Activated CD8-positive, alpha-beta T cell treated with anti-CD3 and anti-CD28 coated beads for 36 hours (primary cell): ENCODE results near the gene CDKAL1. TPM values are rescaled to one million over a fixed set of nuclear protein-coding genes. Genes with fewer than 3 reads are reported as not detected.

ENCODE experiments used
- ATAC-seq: fragments of 200-7000 bp; cut with Tn5 transposase; one replicate; pipeline ENCODE4 v1.10.0; 2021; ENCODE audit warnings: mild to moderate bottlenecking, moderate library complexity
- CTCF ChIA-PET: fragments of 350-600 bp; sonication (Branson Sonifier 250); formaldehyde crosslinking; loops from one replicate; lab custom pipeline; 2021; ENCODE audit warnings: antibody characterized with exemption; lab: Charles Lee
- POLR2A ChIA-PET: fragments of 350-600 bp; sonication (Branson Sonifier 250); formaldehyde crosslinking; loops from one replicate; lab custom pipeline; 2021; ENCODE audit warnings: antibody characterized with exemption; lab: Charles Lee
- DNase-seq: peaks from one replicate; pipeline ENCODE4 v3.0.0-alpha.2; 2020
- H3K27ac Mint-ChIP-seq: one replicate; pipeline ENCODE4 v1.8.0; 2021; ENCODE audit warnings: mild to moderate bottlenecking, mixed read lengths
- H3K27me3 Mint-ChIP-seq: one replicate; pipeline ENCODE4 v1.8.0; 2021; ENCODE audit warnings: mixed read lengths
- H3K36me3 Mint-ChIP-seq: one replicate; pipeline ENCODE4 v1.8.0; 2021; ENCODE audit warnings: low read depth, mixed read lengths
- H3K4me1 Mint-ChIP-seq: one replicate; pipeline ENCODE4 v1.8.0; 2021; ENCODE audit warnings: low read depth, mixed read lengths
- H3K4me3 Mint-ChIP-seq: one replicate; pipeline ENCODE4 v1.8.0; 2021; ENCODE audit warnings: mild to moderate bottlenecking, moderate library complexity, mixed read lengths
- H3K9me3 Mint-ChIP-seq: one replicate; pipeline ENCODE4 v1.8.0; 2021; ENCODE audit warnings: mixed read lengths
- intact Hi-C: fragments of 100-400 bp; cut with micrococcal nuclease; formaldehyde crosslinking; loops from one replicate; pipeline ENCODE4 v1.10.0; 2022
- total RNA-seq, 2 experiments: library from RNA; stranded (reverse); gene quantifications; one replicate each; pipeline ENCODE4 v1.2.3, GENCODE V29; 2021
- TF ChIP-seq, protein P1 (sequence below): fragments of 200-600 bp; IDR thresholded peaks from one replicate; pipeline ENCODE4 v1.8.0; 2022; ENCODE audit warnings: antibody characterized with exemption, mild to moderate bottlenecking

Gene CDKAL1
- total RNA-seq, 2 experiments from 2014 or later, result 21.6 to 23.6 TPM

DNA sequence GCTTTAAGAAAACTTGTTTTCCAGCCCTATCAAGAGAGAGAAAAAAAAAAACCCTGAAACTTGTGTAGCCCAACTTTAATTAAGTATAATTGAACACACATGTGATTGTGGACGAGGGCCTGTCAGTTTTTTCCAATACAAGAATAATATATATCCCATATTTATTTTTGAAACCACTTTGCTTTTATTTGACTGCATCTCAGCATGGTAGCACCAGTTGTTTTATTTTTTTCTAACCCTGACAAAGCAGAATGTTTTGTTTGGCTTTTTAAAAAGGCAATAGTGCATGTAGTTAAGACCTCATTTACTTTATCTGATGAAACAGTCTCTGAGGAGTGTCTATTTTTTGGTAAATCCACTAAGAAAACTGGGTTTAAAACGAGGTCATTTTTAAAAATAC, 257.7 kb downstream of the CDKAL1 start:
- H3K4me3 Mint-ChIP-seq, result no peak overlapping the region
- CTCF ChIA-PET, result no interaction called here
- no peak for ATAC-seq
- DNase-seq, result no peak
- intact Hi-C loops, result no loop called here
- H3K27ac Mint-ChIP-seq, result no peak overlapping the region
- peaks cover 17% of the 10 kb centered on the region for H3K36me3 Mint-ChIP-seq
- peaks cover 3% of the 10 kb centered on the region for H3K9me3 Mint-ChIP-seq
- POLR2A ChIA-PET, result no interaction called here
- no peaks in the 10 kb centered on the region for H3K27me3 Mint-ChIP-seq
- no peaks in the 10 kb centered on the region for H3K4me1 Mint-ChIP-seq
- TF ChIP-seq, protein P1, sequence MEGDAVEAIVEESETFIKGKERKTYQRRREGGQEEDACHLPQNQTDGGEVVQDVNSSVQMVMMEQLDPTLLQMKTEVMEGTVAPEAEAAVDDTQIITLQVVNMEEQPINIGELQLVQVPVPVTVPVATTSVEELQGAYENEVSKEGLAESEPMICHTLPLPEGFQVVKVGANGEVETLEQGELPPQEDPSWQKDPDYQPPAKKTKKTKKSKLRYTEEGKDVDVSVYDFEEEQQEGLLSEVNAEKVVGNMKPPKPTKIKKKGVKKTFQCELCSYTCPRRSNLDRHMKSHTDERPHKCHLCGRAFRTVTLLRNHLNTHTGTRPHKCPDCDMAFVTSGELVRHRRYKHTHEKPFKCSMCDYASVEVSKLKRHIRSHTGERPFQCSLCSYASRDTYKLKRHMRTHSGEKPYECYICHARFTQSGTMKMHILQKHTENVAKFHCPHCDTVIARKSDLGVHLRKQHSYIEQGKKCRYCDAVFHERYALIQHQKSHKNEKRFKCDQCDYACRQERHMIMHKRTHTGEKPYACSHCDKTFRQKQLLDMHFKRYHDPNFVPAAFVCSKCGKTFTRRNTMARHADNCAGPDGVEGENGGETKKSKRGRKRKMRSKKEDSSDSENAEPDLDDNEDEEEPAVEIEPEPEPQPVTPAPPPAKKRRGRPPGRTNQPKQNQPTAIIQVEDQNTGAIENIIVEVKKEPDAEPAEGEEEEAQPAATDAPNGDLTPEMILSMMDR, result no peak

GRCh38 chr6:20793174-20793573, 258.9 kb downstream of the CDKAL1 start:
- TF ChIP-seq, protein P1, result no peak
- H3K27ac Mint-ChIP-seq, result no peak overlapping the region
- intact Hi-C loops, result no loop called here
- H3K9me3 Mint-ChIP-seq, result peaks cover 3% of the 10 kb centered on the region
- H3K27me3 Mint-ChIP-seq, result no peaks in the 10 kb centered on the region
- no peak for DNase-seq
- POLR2A ChIA-PET, result no interaction called here
- no peaks in the 10 kb centered on the region for H3K4me1 Mint-ChIP-seq
- peaks cover 25% of the 10 kb centered on the region for H3K36me3 Mint-ChIP-seq
- no peak for ATAC-seq
- CTCF ChIA-PET, result no interaction called here
- no peak overlapping the region for H3K4me3 Mint-ChIP-seq

DNA sequence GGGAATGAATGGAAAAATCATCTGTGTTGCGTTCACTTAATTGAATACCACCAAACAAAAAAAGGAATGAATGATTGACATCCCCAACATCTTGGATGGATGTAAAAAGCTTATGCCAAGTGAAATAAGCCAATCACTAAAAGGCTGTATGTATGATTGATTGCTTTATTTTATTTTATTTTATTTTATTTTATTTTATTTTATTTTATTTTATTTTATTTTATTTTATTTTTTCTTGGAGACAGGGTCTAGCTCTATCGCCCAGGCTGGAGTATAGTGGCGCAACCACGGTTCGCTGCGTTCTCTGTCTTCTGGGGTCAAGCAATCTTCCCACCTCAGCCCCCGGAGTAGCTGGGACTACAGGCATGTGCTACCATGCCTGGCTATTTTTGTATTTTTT, 263.3 kb downstream of the CDKAL1 start:
- Mint-ChIP-seq H3K36me3 (peaks cover 28% of the 10 kb centered on the region), H3K4me1 (no peaks in the 10 kb centered on the region), H3K27me3 (no peaks in the 10 kb centered on the region), H3K9me3 (peaks cover 3% of the 10 kb centered on the region), H3K27ac (no peak overlapping the region), H3K4me3 (no peak overlapping the region)
- TF ChIP-seq, protein P1, result no peak
- intact Hi-C loops, result no loop called here
- ATAC-seq (no peak), DNase-seq (no peak)
- ChIA-PET CTCF (no interaction called here), POLR2A (no interaction called here)

DNA sequence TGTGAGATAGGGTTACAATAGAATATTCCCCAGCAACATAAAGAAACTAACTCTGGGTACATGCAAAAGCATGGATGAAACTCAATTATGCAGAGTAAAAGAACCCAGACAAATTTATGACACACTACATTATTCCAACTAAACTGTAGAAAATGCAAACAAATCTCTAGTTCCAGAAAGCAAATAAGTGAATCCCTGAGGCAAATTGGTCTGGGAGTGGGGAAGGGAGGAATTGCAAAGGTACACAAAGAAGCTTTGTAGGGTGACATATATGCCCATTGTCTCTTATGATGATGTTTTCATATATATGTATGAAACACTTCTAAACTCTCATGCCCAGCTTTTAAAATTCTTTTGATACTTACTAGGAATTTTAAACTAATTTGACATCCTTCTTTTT, 266.0 kb downstream of the CDKAL1 start:
- Mint-ChIP-seq H3K36me3 (peaks cover 43% of the 10 kb centered on the region), H3K4me1 (no peaks in the 10 kb centered on the region), H3K27ac (no peak overlapping the region), H3K9me3 (peaks cover 12% of the 10 kb centered on the region), H3K27me3 (no peaks in the 10 kb centered on the region), H3K4me3 (no peak overlapping the region)
- POLR2A ChIA-PET, result interaction anchor here (0.7 kb wide), 1 partner anchor 91 kb away, joined by 5 read pairs; no protein-coding TSS in a partner anchor
- intact Hi-C loops, result no loop called here
- TF ChIP-seq, protein P1, result no peak
- CTCF ChIA-PET, result no interaction called here
- no peak for DNase-seq
- ATAC-seq, result no peak

- H3K27me3 Mint-ChIP-seq, result no peaks in the 10 kb centered on the region
- DNase-seq (no peak), ATAC-seq (no peak)
- H3K36me3 Mint-ChIP-seq, result peaks cover 47% of the 10 kb centered on the region
- ChIA-PET CTCF (no interaction called here), POLR2A (interaction anchor here (0.7 kb wide), 1 partner anchor 92 kb away, joined by 5 read pairs; no protein-coding TSS in a partner anchor)
- intact Hi-C loops, result no loop called here
- no peaks in the 10 kb centered on the region for H3K4me1 Mint-ChIP-seq
- no peak overlapping the region for H3K4me3 Mint-ChIP-seq
- peaks cover 14% of the 10 kb centered on the region for H3K9me3 Mint-ChIP-seq
- H3K27ac Mint-ChIP-seq, result no peak overlapping the region
- TF ChIP-seq, protein P1, result no peak
Measured at GRCh38 chr6:20800653-20801052, 266.4 kb downstream of the CDKAL1 start.
